HEK293 (cell line): ENCODE results near the gene PPIL4.

Experiments used
- CTCF ChIA-PET: fragments of 350-600 bp; formaldehyde crosslinking; extraction: SDS; loops from one replicate; lab custom pipeline; 2021; ENCODE audit warnings: antibody characterized with exemption; lab: Yijun Ruan, JAX
- POLR2A ChIA-PET: fragments of 300-600 bp; formaldehyde crosslinking; extraction: SDS; loops from one replicate; lab custom pipeline; 2020; ENCODE audit warnings: antibody characterized with exemption, inconsistent platforms; lab: Yijun Ruan, JAX
- H3K27ac ChIP-seq: fragments of 200-500 bp; sonication (Bioruptor generic); 2 replicates; pipeline ENCODE4 v1.5.1; 2014; ENCODE audit warnings: low read depth, low read length, control low read depth, inconsistent platforms; ENCODE audit errors: extremely low read depth
- H3K36me3 ChIP-seq, 2 experiments: fragments of 200-500 bp in 1 of 2; sonication (Bioruptor generic) in 1 of 2; 1 replicate in 1 of 2; 2 replicates in 1 of 2; pipeline ENCODE4 v1.5.1; 2014 to 2017; ENCODE audit warnings: inconsistent platforms in 2 of 2, low read length in 2 of 2; ENCODE audit not compliant: control insufficient read depth in 2 of 2, insufficient read depth in 1 of 2
- H3K4me1 ChIP-seq: fragments of 200-500 bp; sonication (Bioruptor generic); 2 replicates; pipeline ENCODE4 v1.5.1; 2014; ENCODE audit warnings: mild to moderate bottlenecking, low read length, inconsistent platforms; ENCODE audit not compliant: control insufficient read depth, insufficient read depth
- H3K4me3 ChIP-seq: 2 replicates; pipeline ENCODE4 v1.5.1; 2011; ENCODE audit warnings: low read depth, mild to moderate bottlenecking, control low read depth, low read length, moderate library complexity
- H3K9me3 ChIP-seq: fragments of 200-500 bp; sonication (Bioruptor generic); 2 replicates; pipeline ENCODE4 v1.5.1; 2014; ENCODE audit warnings: low read depth, low read length, inconsistent platforms; ENCODE audit not compliant: control insufficient read depth, insufficient read depth
- GFI1B ChIP-seq: fragments of 450-650 bp; formaldehyde crosslinking; IDR thresholded peaks from 2 replicates; pipeline ENCODE4 v1.5.1; 2016; ENCODE audit warnings: missing biosample characterization, missing genetic modification characterization
- GLI2 ChIP-seq: fragments of 450-650 bp; formaldehyde crosslinking; IDR thresholded peaks from 2 replicates; pipeline ENCODE4; 2017; ENCODE audit warnings: missing biosample characterization, missing genetic modification characterization, low read depth, borderline replicate concordance
- GLIS1 ChIP-seq: fragments of 450-650 bp; formaldehyde crosslinking; IDR thresholded peaks from 2 replicates; pipeline ENCODE4 v1.5.1; 2016; ENCODE audit warnings: missing biosample characterization, missing genetic modification characterization
- GLIS2 ChIP-seq: fragments of 450-650 bp; formaldehyde crosslinking; IDR thresholded peaks from 2 replicates; pipeline ENCODE4 v1.5.1; 2016; ENCODE audit warnings: missing biosample characterization, missing genetic modification characterization
- HOXD13 ChIP-seq: sonication (generic); formaldehyde crosslinking; IDR thresholded peaks from 2 replicates; pipeline ENCODE4 v1.8.0; 2022; ENCODE audit warnings: missing genetic modification reagents, borderline replicate concordance
- KLF16 ChIP-seq: fragments of 450-650 bp; formaldehyde crosslinking; IDR thresholded peaks from 2 replicates; pipeline ENCODE4 v1.5.1; 2017; ENCODE audit warnings: missing biosample characterization, missing genetic modification characterization
- OSR2 ChIP-seq: fragments of 450-650 bp; formaldehyde crosslinking; IDR thresholded peaks from 2 replicates; pipeline ENCODE4 v1.5.1; 2016; ENCODE audit warnings: missing biosample characterization, missing genetic modification characterization
- PATZ1 ChIP-seq: fragments of 450-650 bp; formaldehyde crosslinking; IDR thresholded peaks from 2 replicates; pipeline ENCODE4 v1.5.1; 2016; ENCODE audit warnings: missing biosample characterization, missing genetic modification characterization
- SETDB1 ChIP-seq: IDR thresholded peaks from one replicate; pipeline ENCODE4 v1.6.1; 2017; ENCODE audit warnings: mild to moderate bottlenecking, low read length, moderate library complexity, mixed read lengths; ENCODE audit not compliant: insufficient read length
- SP7 ChIP-seq: fragments of 450-650 bp; formaldehyde crosslinking; IDR thresholded peaks from 2 replicates; pipeline ENCODE4 v1.5.1; 2016; ENCODE audit warnings: missing biosample characterization, missing genetic modification characterization
- ZBTB17 ChIP-seq: fragments of 450-650 bp; formaldehyde crosslinking; IDR thresholded peaks from 2 replicates; pipeline ENCODE4 v1.5.1; 2016; ENCODE audit warnings: missing biosample characterization, missing genetic modification characterization
- ZBTB21 ChIP-seq: fragments of 450-650 bp; formaldehyde crosslinking; IDR thresholded peaks from 2 replicates; pipeline ENCODE4 v1.5.1; 2017; ENCODE audit warnings: missing biosample characterization, missing genetic modification characterization
- ZNF133 ChIP-seq: fragments of 450-650 bp; formaldehyde crosslinking; IDR thresholded peaks from 2 replicates; pipeline ENCODE4 v1.5.1; 2016; ENCODE audit warnings: missing biosample characterization, missing genetic modification characterization
- ZNF169 ChIP-seq: fragments of 450-650 bp; formaldehyde crosslinking; IDR thresholded peaks from 2 replicates; pipeline ENCODE4 v1.5.1; 2016; ENCODE audit warnings: missing biosample characterization, missing genetic modification characterization
- ZNF184 ChIP-seq: fragments of 450-650 bp; IDR thresholded peaks from 2 replicates; pipeline ENCODE4 v1.5.1; 2018; ENCODE audit warnings: missing biosample characterization, mild to moderate bottlenecking, missing genetic modification characterization
- ZNF280D ChIP-seq: fragments of 450-650 bp; formaldehyde crosslinking; IDR thresholded peaks from 2 replicates; pipeline ENCODE4 v1.5.1; 2016; ENCODE audit warnings: missing biosample characterization, missing genetic modification characterization
- ZNF354C ChIP-seq: fragments of 450-650 bp; formaldehyde crosslinking; IDR thresholded peaks from 2 replicates; pipeline ENCODE4 v1.5.1; 2016; ENCODE audit warnings: missing biosample characterization, missing genetic modification characterization, low read depth, borderline replicate concordance
- ZNF423 ChIP-seq: fragments of 450-650 bp; formaldehyde crosslinking; IDR thresholded peaks from 2 replicates; pipeline ENCODE4 v1.5.1; 2016; ENCODE audit warnings: missing biosample characterization, missing genetic modification characterization
- ZNF530 ChIP-seq: fragments of 450-650 bp; formaldehyde crosslinking; IDR thresholded peaks from 2 replicates; pipeline ENCODE4 v1.5.1; 2016; ENCODE audit warnings: low read depth, missing biosample characterization, missing genetic modification characterization
- ZNF549 ChIP-seq: fragments of 450-650 bp; IDR thresholded peaks from 2 replicates; pipeline ENCODE4 v1.5.1; 2018; ENCODE audit warnings: missing biosample characterization, missing genetic modification characterization, mild to moderate bottlenecking, inconsistent platforms, moderate library complexity
- ZNF555 ChIP-seq: fragments of 450-650 bp; formaldehyde crosslinking; conservative IDR thresholded peaks from 2 replicates; pipeline ENCODE4 v1.5.1; 2017; ENCODE audit warnings: missing biosample characterization, mild to moderate bottlenecking, missing genetic modification characterization, inconsistent platforms
- ZNF596 ChIP-seq: fragments of 450-650 bp; IDR thresholded peaks from 2 replicates; pipeline ENCODE4 v1.5.0; 2018; ENCODE audit warnings: missing biosample characterization, mild to moderate bottlenecking, missing genetic modification characterization, moderate library complexity
- ZNF600 ChIP-seq: fragments of 450-650 bp; formaldehyde crosslinking; IDR thresholded peaks from 2 replicates; pipeline ENCODE4 v1.5.1; 2016; ENCODE audit warnings: missing biosample characterization, missing genetic modification characterization
- ZNF624 ChIP-seq: fragments of 450-650 bp; formaldehyde crosslinking; IDR thresholded peaks from 2 replicates; pipeline ENCODE4 v1.5.1; 2017; ENCODE audit warnings: missing biosample characterization, missing genetic modification characterization
- TF ChIP-seq, protein P1 (sequence below): fragments of 450-650 bp; formaldehyde crosslinking; IDR thresholded peaks from 2 replicates; pipeline ENCODE4 v1.5.1; 2016; ENCODE audit warnings: missing biosample characterization, missing genetic modification characterization, borderline replicate concordance
- TF ChIP-seq, protein P2 (sequence below): fragments of 450-650 bp; formaldehyde crosslinking; IDR thresholded peaks from 2 replicates; pipeline ENCODE4 v1.5.1; 2016; ENCODE audit warnings: missing biosample characterization, missing genetic modification characterization

Gene PPIL4

DNA sequence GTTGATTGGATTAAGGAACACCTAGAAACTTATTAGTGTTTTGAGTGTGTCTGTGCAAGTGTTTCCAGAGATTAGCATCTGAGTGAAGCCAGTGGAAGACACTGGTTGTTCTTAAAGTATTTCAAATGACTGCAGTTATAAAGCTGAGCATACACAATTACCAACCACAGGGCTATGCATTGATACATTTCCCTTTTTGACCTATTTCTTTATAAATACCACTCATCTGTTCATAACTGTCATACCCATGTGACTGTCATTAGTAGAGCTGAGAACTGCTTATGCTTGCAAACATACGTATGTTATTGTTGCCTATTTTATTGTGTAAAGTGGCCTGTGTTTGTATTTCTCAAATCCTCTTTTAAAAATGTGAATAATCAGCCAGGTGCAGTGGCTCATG, 45.7 kb downstream of the PPIL4 start:
- Histone ChIP-seq H3K27ac (no peak overlapping the region), H3K4me1 (no peaks in the 10 kb centered on the region), H3K9me3 (no peaks in the 10 kb centered on the region), H3K4me3 (no peak overlapping the region)
- ChIA-PET CTCF (interaction anchor here (1.0 kb wide), 1 partner anchor 471 kb away, joined by 4 read pairs; no protein-coding TSS in a partner anchor), POLR2A (no interaction called here)
- no peak for TF ChIP-seq ZNF423 (tag by site-specific recombination)
- TF ChIP-seq, protein P1, sequence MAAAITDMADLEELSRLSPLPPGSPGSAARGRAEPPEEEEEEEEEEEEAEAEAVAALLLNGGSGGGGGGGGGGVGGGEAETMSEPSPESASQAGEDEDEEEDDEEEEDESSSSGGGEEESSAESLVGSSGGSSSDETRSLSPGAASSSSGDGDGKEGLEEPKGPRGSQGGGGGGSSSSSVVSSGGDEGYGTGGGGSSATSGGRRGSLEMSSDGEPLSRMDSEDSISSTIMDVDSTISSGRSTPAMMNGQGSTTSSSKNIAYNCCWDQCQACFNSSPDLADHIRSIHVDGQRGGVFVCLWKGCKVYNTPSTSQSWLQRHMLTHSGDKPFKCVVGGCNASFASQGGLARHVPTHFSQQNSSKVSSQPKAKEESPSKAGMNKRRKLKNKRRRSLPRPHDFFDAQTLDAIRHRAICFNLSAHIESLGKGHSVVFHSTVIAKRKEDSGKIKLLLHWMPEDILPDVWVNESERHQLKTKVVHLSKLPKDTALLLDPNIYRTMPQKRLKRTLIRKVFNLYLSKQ (tag by site-specific recombination) = no peak
- no peak for TF ChIP-seq ZNF133 (tag by site-specific recombination)
- TF ChIP-seq ZNF549 = no peak
- TF ChIP-seq GFI1B (tag by site-specific recombination) = no peak
- TF ChIP-seq, all 188 proteins: peak for 0
- peaks cover under 1 to 2% of the 10 kb centered on the region in 2 experiments; a peak in 2 of 3 replicates for H3K36me3 ChIP-seq

- H3K4me3 ChIP-seq = no peak overlapping the region
- CTCF ChIA-PET = interaction anchor here (0.6 to 1.1 kb wide), 2 partner anchors 47 to 428 kb away, joined by 3 to 4 read pairs; partner anchors contain the start of gene PPIL4
- POLR2A ChIA-PET = no interaction called here
- H3K9me3 ChIP-seq = no peaks in the 10 kb centered on the region
- no peaks in the 10 kb centered on the region; a peak in 1 of 3 replicates for H3K36me3 ChIP-seq
- no peak overlapping the region for H3K27ac ChIP-seq
- H3K4me1 ChIP-seq = no peaks in the 10 kb centered on the region
- TF ChIP-seq, protein P1 (tag by site-specific recombination) = no peak
- no peak for TF ChIP-seq ZNF624 (tag by site-specific recombination)
- no peak for TF ChIP-seq ZNF596 (tag by site-specific recombination)
- no peak for TF ChIP-seq ZNF280D (tag by site-specific recombination)
- TF ChIP-seq SP7 (tag by site-specific recombination) = peak; percentile 87
- no peak for TF ChIP-seq GLIS1 (tag by site-specific recombination)
- TF ChIP-seq ZNF354C = no peak
- TF ChIP-seq ZNF555 (tag by site-specific recombination) = no peak
- TF ChIP-seq ZNF530 (tag by site-specific recombination) = no peak
- no peak for TF ChIP-seq HOXD13 (CRISPR knock-in tag)
- TF ChIP-seq KLF16 (tag by site-specific recombination) = no peak
- TF ChIP-seq, protein P2, sequence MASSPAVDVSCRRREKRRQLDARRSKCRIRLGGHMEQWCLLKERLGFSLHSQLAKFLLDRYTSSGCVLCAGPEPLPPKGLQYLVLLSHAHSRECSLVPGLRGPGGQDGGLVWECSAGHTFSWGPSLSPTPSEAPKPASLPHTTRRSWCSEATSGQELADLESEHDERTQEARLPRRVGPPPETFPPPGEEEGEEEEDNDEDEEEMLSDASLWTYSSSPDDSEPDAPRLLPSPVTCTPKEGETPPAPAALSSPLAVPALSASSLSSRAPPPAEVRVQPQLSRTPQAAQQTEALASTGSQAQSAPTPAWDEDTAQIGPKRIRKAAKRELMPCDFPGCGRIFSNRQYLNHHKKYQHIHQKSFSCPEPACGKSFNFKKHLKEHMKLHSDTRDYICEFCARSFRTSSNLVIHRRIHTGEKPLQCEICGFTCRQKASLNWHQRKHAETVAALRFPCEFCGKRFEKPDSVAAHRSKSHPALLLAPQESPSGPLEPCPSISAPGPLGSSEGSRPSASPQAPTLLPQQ (tag by site-specific recombination) = no peak
- no peak for TF ChIP-seq PATZ1 (tag by site-specific recombination)
- TF ChIP-seq ZNF600 (tag by site-specific recombination) = 0 out of 2 replicates have a peak, but pooled peaks have one; percentile 43
- TF ChIP-seq OSR2 (tag by site-specific recombination) = peak; percentile 23; the same call in 1 of the 2 replicates
- TF ChIP-seq ZBTB17 (tag by site-specific recombination) = peak; percentile 61
- peak; percentile 25; the same call in 1 of the 2 replicates for TF ChIP-seq ZBTB21 (tag by site-specific recombination)
- peak; percentile 24 for TF ChIP-seq SETDB1
- TF ChIP-seq ZNF184 = peak; percentile 61
- no peak for TF ChIP-seq GLI2 (tag by site-specific recombination)
- TF ChIP-seq ZNF169 = no peak
- TF ChIP-seq GLIS2 (tag by site-specific recombination) = no peak
Observed at GRCh38 chr6:149499066-149499465, 46.8 kb downstream of the PPIL4 start.
